H1 (cell line): ENCODE data around the gene SLC10A2. TPM values are rescaled to one million over a fixed set of nuclear protein-coding genes. Genes with fewer than 3 reads are reported as not detected.

Experiments
- CBX8 ChIP-seq: fragments of 300-800, 300-1000 bp; sonication (generic); IDR thresholded peaks from 2 replicates; pipeline ENCODE4 v1.7.1; 2016; ENCODE audit warnings: low read depth, low read length, borderline replicate concordance
- CREB1 ChIP-seq: IDR thresholded peaks from 2 replicates; pipeline ENCODE4 v1.6.1; 2012; ENCODE audit warnings: inconsistent platforms
- CTBP2 ChIP-seq: IDR thresholded peaks from 2 replicates; pipeline ENCODE4 v1.7.0; 2011; ENCODE audit warnings: borderline replicate concordance, mild to moderate bottlenecking, moderate library complexity, mixed read lengths, low read length; ENCODE audit not compliant: insufficient read depth, insufficient read length
- HDAC2 ChIP-seq, 2 experiments: fragments of 300-600 bp in 1 of 2; sonication (generic) in 1 of 2; IDR thresholded peaks; 2 replicates each; pipeline ENCODE4 v1.6.1; 2011 to 2012; ENCODE audit warnings: low read depth in 2 of 2, low read length in 2 of 2, mild to moderate bottlenecking in 2 of 2, moderate library complexity in 2 of 2, borderline replicate concordance in 1 of 2, inconsistent platforms in 1 of 2
- SP1 ChIP-seq: IDR thresholded peaks from 2 replicates; pipeline ENCODE4 v1.6.1; 2011; ENCODE audit warnings: low read depth, low read length
- SP4 ChIP-seq: IDR thresholded peaks from 2 replicates; pipeline ENCODE4 v1.6.1; 2012; ENCODE audit warnings: low read length, inconsistent platforms
- USF2 ChIP-seq: IDR thresholded peaks from 2 replicates; pipeline ENCODE4 v1.6.1; 2011; ENCODE audit warnings: low read length, improper control_type of control experiment
- polyA plus RNA-seq, 7 experiments: library from polyadenylated mRNA; depleted of rRNA in 3 of 7; stranded (reverse) in 5 of 7; unstranded in 2 of 7; fragments of >200 nt in 5 of 7; fragments of 200-250 nt in 2 of 7; gene quantifications; 1 replicate in 5 of 7; 2 replicates in 1 of 7; 4 replicates in 1 of 7; pipeline versions ENCODE4 v1.2.1 to v1.2.3, GENCODE V29; 2011 to 2013; ENCODE audit warnings: missing spikeins in 2 of 7, mixed read lengths in 2 of 7
- total RNA-seq: library from RNA; stranded (reverse); fragmentation: NEBNext Ultra II Directional; extraction: Animal tissue kit (Norgen Biotek cat#: 25700); gene quantifications from 2 replicates; pipeline ENCODE4 v1.2.1, GENCODE V29; 2021

Gene SLC10A2
- total and polyA plus RNA-seq, 2 of the 8 experiments (the other 6 are each of a cell fraction or from before 2014, with no cell fraction given) = not detected

DNA sequence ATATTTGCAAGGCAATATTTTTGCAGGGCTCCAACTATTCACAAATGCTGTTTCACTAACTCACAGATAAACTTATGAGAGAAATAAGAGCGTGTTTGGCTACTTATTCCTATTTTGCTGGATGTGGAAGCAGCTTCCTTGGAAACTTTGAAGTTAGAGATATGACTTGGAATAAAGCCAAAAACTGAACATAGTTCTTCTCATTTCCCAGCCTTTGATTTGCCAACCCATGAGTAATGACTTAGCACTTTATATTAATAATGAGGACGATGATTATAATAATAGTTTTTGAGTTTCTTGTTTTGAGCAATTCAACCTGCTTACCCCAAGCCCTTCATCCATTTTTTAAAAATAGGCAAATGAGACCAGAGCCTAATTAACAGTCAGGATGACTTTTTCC, 47.7 kb downstream of the SLC10A2 start (continued):
- no peak for TF ChIP-seq CTBP2
- TF ChIP-seq CBX8 = no peak
- no peak for TF ChIP-seq HDAC2 (IDR thresholded peaks at IDR 0.05; ENCODE audit: borderline replicate concordance in 1 of 2, low read depth in 2 of 2, low read length in 2 of 2)
- no peak for TF ChIP-seq CREB1
- no peak for TF ChIP-seq SP1
- no peak for TF ChIP-seq SP4
- no peak for TF ChIP-seq USF2
- TF ChIP-seq, all 59 proteins: peak for 0
